HG02571 (cell line): ENCODE data around the gene C18orf63.

ENCODE experiments used
- ATAC-seq: cut with Tn5 transposase; IDR thresholded peaks from one replicate; pipeline ENCODE4 v1.9.1; 2021; ENCODE audit warnings: mild to moderate bottlenecking, moderate library complexity; ENCODE audit not compliant: unreplicated experiment

Gene C18orf63

GRCh38 chr18:74373428-74373827 lies 57.8 kb downstream of the C18orf63 start:
- no peak for ATAC-seq

- ATAC-seq, result no peak
Observed at GRCh38 chr18:74375999-74376398, 60.4 kb downstream of the C18orf63 start.

- ATAC-seq, result no peak
Observed at GRCh38 chr18:74376523-74376922, 60.9 kb downstream of the C18orf63 start.

- no peak for ATAC-seq
Observed at GRCh38 chr18:74377776-74378175, 62.1 kb downstream of the C18orf63 start.

- ATAC-seq, result no peak
Observed at GRCh38 chr18:74378179-74378682, 62.6 kb downstream of the C18orf63 start.

- ATAC-seq, result no peak
Observed at GRCh38 chr18:74380916-74381315, 65.3 kb downstream of the C18orf63 start.

- ATAC-seq, result no peak
Observed at GRCh38 chr18:74381621-74382295, 66.1 kb downstream of the C18orf63 start.

GRCh38 chr18:74382481-74383017 lies 66.9 kb downstream of the C18orf63 start:
- ATAC-seq, result no peak

GRCh38 chr18:74387383-74387782 lies 71.7 kb downstream of the C18orf63 start:
- no peak for ATAC-seq

GRCh38 chr18:74388227-74388626 lies 72.6 kb downstream of the C18orf63 start:
- ATAC-seq, result no peak

GRCh38 chr18:74389171-74389927 lies 73.7 kb downstream of the C18orf63 start:
- no peak for ATAC-seq

- ATAC-seq, result no peak
Observed at GRCh38 chr18:74389991-74390390, 74.4 kb downstream of the C18orf63 start.

GRCh38 chr18:74390900-74391299 lies 75.3 kb downstream of the C18orf63 start:
- ATAC-seq, result no peak

- no peak for ATAC-seq
Observed at GRCh38 chr18:74392323-74392722, 76.7 kb downstream of the C18orf63 start.

GRCh38 chr18:74395006-74395405 lies 79.4 kb downstream of the C18orf63 start:
- ATAC-seq, result no peak

GRCh38 chr18:74395648-74396154 lies 80.1 kb downstream of the C18orf63 start:
- no peak for ATAC-seq

GRCh38 chr18:74396171-74397169 lies 80.8 kb downstream of the C18orf63 start:
- no peak for ATAC-seq

GRCh38 chr18:74397572-74397971 lies 81.9 kb downstream of the C18orf63 start:
- no peak for ATAC-seq

- no peak for ATAC-seq
Observed at GRCh38 chr18:74399091-74399887, 83.7 kb downstream of the C18orf63 start.

- ATAC-seq, result no peak
Observed at GRCh38 chr18:74400813-74401212, 85.2 kb downstream of the C18orf63 start.
